Body of pancreas (tissue), 4 donors: ENCODE data around the gene GCC2.

ENCODE experiments used
- POLR2A ChIP-seq, 3 donors: fragments of 450-650 bp; IDR thresholded peaks; one replicate each; pipeline ENCODE4 v1.6.1; 2016; ENCODE audit warnings: antibody characterized with exemption in 3 of 3, mild to moderate bottlenecking in 2 of 3
- TF ChIP-seq, protein P1 (sequence below), 7 experiments: fragments of 450-650 bp in 4 of 7; fragments of 200-600 bp in 3 of 7; sonication (generic) in 3 of 7; IDR thresholded peaks; one replicate each; pipeline ENCODE4 v1.5.1; 2016 to 2019; ENCODE audit warnings: antibody characterized with exemption in 7 of 7

DNA sequence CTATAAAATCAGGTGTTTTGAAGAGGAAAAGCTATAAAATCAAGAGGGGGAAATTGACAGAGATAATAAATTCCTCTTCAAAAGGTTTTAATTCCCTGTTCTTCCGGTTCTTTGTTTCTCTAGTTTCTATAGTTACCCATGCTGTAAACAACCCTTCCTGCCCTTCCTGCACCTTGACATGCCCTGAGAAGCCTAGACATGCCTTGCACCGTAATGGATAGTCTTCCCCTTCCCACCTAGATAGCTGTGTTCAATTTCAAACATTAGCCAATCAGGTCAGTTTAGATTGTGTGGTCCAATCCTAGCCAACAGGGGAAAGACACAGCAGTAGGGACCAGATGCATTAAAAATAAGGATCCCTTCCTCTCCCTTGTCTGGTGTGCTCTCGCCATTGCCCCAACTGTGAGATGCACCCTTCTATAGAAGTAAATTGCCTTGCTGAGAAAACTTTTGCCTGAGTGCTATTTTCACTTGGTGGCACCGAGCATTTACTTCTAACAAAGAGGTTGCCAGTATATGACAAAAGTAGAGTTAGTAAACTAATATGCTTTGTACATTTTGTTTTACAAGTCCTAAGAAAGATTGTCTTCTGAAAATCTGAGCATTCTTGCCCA is 44.1 kb upstream of the GCC2 start:
- TF ChIP-seq, protein P1, sequence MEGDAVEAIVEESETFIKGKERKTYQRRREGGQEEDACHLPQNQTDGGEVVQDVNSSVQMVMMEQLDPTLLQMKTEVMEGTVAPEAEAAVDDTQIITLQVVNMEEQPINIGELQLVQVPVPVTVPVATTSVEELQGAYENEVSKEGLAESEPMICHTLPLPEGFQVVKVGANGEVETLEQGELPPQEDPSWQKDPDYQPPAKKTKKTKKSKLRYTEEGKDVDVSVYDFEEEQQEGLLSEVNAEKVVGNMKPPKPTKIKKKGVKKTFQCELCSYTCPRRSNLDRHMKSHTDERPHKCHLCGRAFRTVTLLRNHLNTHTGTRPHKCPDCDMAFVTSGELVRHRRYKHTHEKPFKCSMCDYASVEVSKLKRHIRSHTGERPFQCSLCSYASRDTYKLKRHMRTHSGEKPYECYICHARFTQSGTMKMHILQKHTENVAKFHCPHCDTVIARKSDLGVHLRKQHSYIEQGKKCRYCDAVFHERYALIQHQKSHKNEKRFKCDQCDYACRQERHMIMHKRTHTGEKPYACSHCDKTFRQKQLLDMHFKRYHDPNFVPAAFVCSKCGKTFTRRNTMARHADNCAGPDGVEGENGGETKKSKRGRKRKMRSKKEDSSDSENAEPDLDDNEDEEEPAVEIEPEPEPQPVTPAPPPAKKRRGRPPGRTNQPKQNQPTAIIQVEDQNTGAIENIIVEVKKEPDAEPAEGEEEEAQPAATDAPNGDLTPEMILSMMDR (IDR thresholded peaks at IDR 0.05): no peak
- TF ChIP-seq POLR2A (IDR thresholded peaks at IDR 0.05): no peak
